Activated T-cell treated with anti-CD3 and anti-CD28 coated beads, Interleukin-2, amount 50 U/mL, for 24 hours (primary cell): ENCODE measurements around the gene GTF2I.
"Not testable (repeated sequence)": the region's sequence is repeated elsewhere in the genome, so short reads cannot be mapped to it uniquely, and the experiment has no call there.

ENCODE experiments used
- DNase-seq: peaks from one replicate; pipeline ENCODE4 v3.0.0-alpha.2; 2020
- H3K27ac Mint-ChIP-seq: 2 replicates; pipeline ENCODE4 v1.8.0; 2020; ENCODE audit warnings: mild to moderate bottlenecking, mixed read lengths
- H3K27me3 Mint-ChIP-seq: 2 replicates; pipeline ENCODE4 v1.8.0; 2020; ENCODE audit warnings: mixed read lengths
- H3K36me3 Mint-ChIP-seq: 2 replicates; pipeline ENCODE4 v1.8.0; 2020; ENCODE audit warnings: low read depth, mixed read lengths
- H3K4me1 Mint-ChIP-seq: 2 replicates; pipeline ENCODE4 v1.8.0; 2020; ENCODE audit warnings: low read depth, mixed read lengths
- H3K4me3 Mint-ChIP-seq: 2 replicates; pipeline ENCODE4 v1.8.0; 2020; ENCODE audit warnings: mild to moderate bottlenecking, moderate library complexity, mixed read lengths
- H3K9me3 Mint-ChIP-seq: 2 replicates; pipeline ENCODE4 v1.8.0; 2020; ENCODE audit warnings: mixed read lengths

Gene GTF2I

DNA sequence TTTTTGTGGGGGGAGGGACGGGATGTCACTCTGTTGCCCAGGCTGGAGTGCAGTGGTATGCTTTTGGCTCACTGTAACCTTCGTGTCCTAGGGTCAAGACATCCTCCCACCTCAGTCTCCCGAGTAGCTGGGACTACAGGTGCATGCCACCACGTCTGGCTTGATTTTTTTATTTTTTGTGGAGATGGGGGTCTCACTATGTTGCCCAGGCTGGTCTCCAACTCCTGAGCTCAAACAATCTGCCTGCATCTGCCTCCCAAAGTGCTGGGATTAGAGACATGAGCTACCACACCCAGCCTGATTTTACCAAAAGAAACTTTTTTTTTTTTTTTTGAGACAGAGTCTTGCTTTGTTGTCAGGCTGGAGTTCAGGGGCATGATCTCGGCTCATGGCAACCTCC is 10.0 kb downstream of the GTF2I start:
- H3K4me3 Mint-ChIP-seq, H3K9me3 Mint-ChIP-seq, H3K27me3 Mint-ChIP-seq, DNase-seq: not testable (repeated sequence)
- Mint-ChIP-seq H3K27ac (peak overlapping the region; percentile 37), H3K36me3 (peaks cover 72% of the 10 kb centered on the region), H3K4me1 (peaks cover 63% of the 10 kb centered on the region)

DNA sequence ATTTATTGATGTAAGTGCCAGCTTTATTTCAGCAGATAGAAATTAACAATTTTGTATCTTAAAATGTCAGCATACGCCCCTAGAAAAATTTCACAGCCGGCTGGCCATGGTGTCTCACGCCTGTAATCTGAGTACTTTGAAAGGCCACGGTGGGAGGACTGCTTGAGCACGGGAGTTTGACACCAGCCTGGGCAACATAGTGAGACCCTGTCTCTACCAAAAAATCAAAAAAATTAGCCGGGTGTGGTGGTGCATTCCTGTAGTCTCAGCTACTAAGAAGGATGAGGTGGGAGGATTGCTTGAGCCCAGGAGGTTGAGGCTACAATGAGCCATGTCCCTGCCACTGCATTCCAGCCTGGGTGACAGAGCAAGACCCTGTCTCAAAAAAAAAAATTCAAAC is 14.1 kb downstream of the GTF2I start:
- no peaks in the 10 kb centered on the region for H3K9me3 Mint-ChIP-seq
- DNase-seq: no peak
- no peaks in the 10 kb centered on the region for H3K27me3 Mint-ChIP-seq
- H3K4me1 Mint-ChIP-seq: peaks cover 59% of the 10 kb centered on the region
- peaks cover 73% of the 10 kb centered on the region for H3K36me3 Mint-ChIP-seq
- H3K4me3 Mint-ChIP-seq: no peak overlapping the region
- H3K27ac Mint-ChIP-seq: no peak overlapping the region

- H3K36me3 Mint-ChIP-seq: peaks cover 74% of the 10 kb centered on the region
- H3K4me1 Mint-ChIP-seq: peaks cover 59% of the 10 kb centered on the region
- H3K4me3 Mint-ChIP-seq: no peak overlapping the region
- no peak overlapping the region for H3K27ac Mint-ChIP-seq
- H3K27me3 Mint-ChIP-seq: no peaks in the 10 kb centered on the region
- no peak for DNase-seq
- no peaks in the 10 kb centered on the region for H3K9me3 Mint-ChIP-seq
These were observed 14.9 kb downstream of the GTF2I start for GRCh38 chr7:74672343-74672915.

GRCh38 chr7:74674166-74674565 is 16.6 kb downstream of the GTF2I start:
- DNase-seq: no peak
- Mint-ChIP-seq H3K9me3 (no peaks in the 10 kb centered on the region), H3K27me3 (no peaks in the 10 kb centered on the region), H3K27ac (no peak overlapping the region), H3K4me3 (no peak overlapping the region), H3K4me1 (peaks cover 52% of the 10 kb centered on the region), H3K36me3 (peaks cover 72% of the 10 kb centered on the region)

GRCh38 chr7:74682829-74683228 is 25.3 kb downstream of the GTF2I start:
- Mint-ChIP-seq H3K4me1 (peaks cover 48% of the 10 kb centered on the region), H3K27ac (no peak overlapping the region), H3K36me3 (peaks cover 72% of the 10 kb centered on the region), H3K27me3 (no peaks in the 10 kb centered on the region), H3K9me3 (no peaks in the 10 kb centered on the region), H3K4me3 (no peak overlapping the region)
- no peak for DNase-seq

- no peaks in the 10 kb centered on the region for H3K27me3 Mint-ChIP-seq
- peaks cover 70% of the 10 kb centered on the region for H3K36me3 Mint-ChIP-seq
- H3K4me3 Mint-ChIP-seq: no peak overlapping the region
- H3K4me1 Mint-ChIP-seq: peaks cover 43% of the 10 kb centered on the region
- DNase-seq: no peak
- no peaks in the 10 kb centered on the region for H3K9me3 Mint-ChIP-seq
- H3K27ac Mint-ChIP-seq: peak overlapping the region; percentile 47
These were observed 26.3 kb downstream of the GTF2I start for GRCh38 chr7:74683799-74684198.

GRCh38 chr7:74684473-74684872 is 27.0 kb downstream of the GTF2I start:
- peak overlapping the region; percentile 44 for H3K27ac Mint-ChIP-seq
- no peaks in the 10 kb centered on the region for H3K9me3 Mint-ChIP-seq
- no peak overlapping the region for H3K4me3 Mint-ChIP-seq
- H3K27me3 Mint-ChIP-seq: no peaks in the 10 kb centered on the region
- H3K4me1 Mint-ChIP-seq: peaks cover 43% of the 10 kb centered on the region
- no peak for DNase-seq
- H3K36me3 Mint-ChIP-seq: peaks cover 72% of the 10 kb centered on the region

- DNase-seq: no peak
These were observed 27.4 kb downstream of the GTF2I start for GRCh38 chr7:74684921-74685320.

GRCh38 chr7:74690474-74690873 is 33.0 kb downstream of the GTF2I start:
- peak overlapping the region; percentile 47 for H3K27ac Mint-ChIP-seq
- H3K9me3 Mint-ChIP-seq: no peaks in the 10 kb centered on the region

More at GRCh38 chr7:74684921-74685320, 27.4 kb downstream of the GTF2I start:
- Mint-ChIP-seq H3K4me3 (no peak overlapping the region), H3K27ac (no peak overlapping the region), H3K4me1 (peaks cover 43% of the 10 kb centered on the region), H3K9me3 (no peaks in the 10 kb centered on the region), H3K27me3 (no peaks in the 10 kb centered on the region), H3K36me3 (peaks cover 73% of the 10 kb centered on the region)

DNA sequence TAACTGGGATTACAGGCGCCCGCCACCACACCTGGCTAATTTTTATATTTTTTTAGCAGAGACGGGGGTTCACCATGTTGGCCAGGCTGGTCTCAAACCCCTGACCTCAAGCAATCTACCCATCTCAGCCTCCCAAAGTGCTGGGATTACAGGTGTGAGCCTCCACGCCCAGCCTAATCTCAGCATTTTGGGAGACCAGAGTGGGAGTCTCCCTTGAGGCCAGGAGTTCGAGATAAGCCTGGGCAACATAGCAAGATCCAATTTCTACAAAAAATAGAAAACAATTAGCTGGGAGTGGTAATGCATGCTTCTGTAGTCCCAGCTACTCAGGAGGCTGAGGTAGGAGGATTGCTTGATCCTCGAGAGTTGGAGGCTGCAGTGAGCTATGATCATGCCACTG is 46.9 kb downstream of the GTF2I start:
- peaks cover 92% of the 10 kb centered on the region for H3K36me3 Mint-ChIP-seq
- H3K27me3 Mint-ChIP-seq, H3K4me1 Mint-ChIP-seq, H3K9me3 Mint-ChIP-seq, H3K4me3 Mint-ChIP-seq, H3K27ac Mint-ChIP-seq, DNase-seq: not testable (repeated sequence)

More at GRCh38 chr7:74690474-74690873, 33.0 kb downstream of the GTF2I start:
- no peaks in the 10 kb centered on the region for H3K27me3 Mint-ChIP-seq
- H3K4me1 Mint-ChIP-seq: peaks cover 16% of the 10 kb centered on the region
- no peak overlapping the region for H3K4me3 Mint-ChIP-seq
- peaks cover 81% of the 10 kb centered on the region for H3K36me3 Mint-ChIP-seq
- no peak for DNase-seq

- Mint-ChIP-seq H3K4me3 (no peak overlapping the region), H3K36me3 (peaks cover 95% of the 10 kb centered on the region), H3K27me3 (no peaks in the 10 kb centered on the region), H3K27ac (no peak overlapping the region), H3K9me3 (peaks cover 4% of the 10 kb centered on the region), H3K4me1 (no peaks in the 10 kb centered on the region)
- no peak for DNase-seq
These were observed 49.7 kb downstream of the GTF2I start for GRCh38 chr7:74707238-74707637.

GRCh38 chr7:74708569-74709275 is 51.2 kb downstream of the GTF2I start:
- Mint-ChIP-seq H3K36me3 (peaks cover 95% of the 10 kb centered on the region), H3K27ac (peak overlapping the region; percentile 7), H3K4me1 (no peaks in the 10 kb centered on the region), H3K4me3 (no peak overlapping the region), H3K27me3 (no peaks in the 10 kb centered on the region), H3K9me3 (peaks cover 9% of the 10 kb centered on the region)
- no peak for DNase-seq

GRCh38 chr7:74709880-74710671 is 52.6 kb downstream of the GTF2I start:
- Mint-ChIP-seq H3K27ac (no peak overlapping the region), H3K9me3 (peaks cover 9% of the 10 kb centered on the region), H3K4me3 (no peak overlapping the region), H3K4me1 (peaks cover 4% of the 10 kb centered on the region), H3K27me3 (no peaks in the 10 kb centered on the region), H3K36me3 (peaks cover 97% of the 10 kb centered on the region)
- DNase-seq: no peak

- no peak for DNase-seq
- Mint-ChIP-seq H3K9me3 (peaks cover 9% of the 10 kb centered on the region), H3K36me3 (peaks cover 95% of the 10 kb centered on the region), H3K27ac (no peak overlapping the region), H3K4me1 (peaks cover 10% of the 10 kb centered on the region), H3K4me3 (no peak overlapping the region), H3K27me3 (no peaks in the 10 kb centered on the region)
These were observed 56.0 kb downstream of the GTF2I start for GRCh38 chr7:74713567-74713966.

DNA sequence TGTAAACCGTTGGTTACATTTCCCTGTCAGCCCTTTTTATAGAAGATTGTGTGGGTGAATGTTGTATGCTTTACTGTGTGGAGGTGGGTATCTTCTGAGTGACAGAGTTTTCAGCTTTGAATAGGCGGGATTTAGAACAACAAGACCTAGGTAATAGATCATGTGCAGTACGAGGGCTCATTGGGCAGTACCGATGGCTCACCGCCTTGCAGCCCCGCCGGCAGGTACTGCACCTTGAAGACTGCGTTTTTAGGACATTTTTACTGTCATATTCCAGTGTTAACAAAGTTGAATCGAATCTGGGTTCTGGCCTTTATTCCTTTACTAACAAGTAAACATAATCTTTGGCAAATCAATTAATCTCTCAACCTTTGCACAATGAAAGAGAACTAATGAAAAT is 60.4 kb downstream of the GTF2I start:
- Mint-ChIP-seq H3K36me3 (peaks cover 80% of the 10 kb centered on the region), H3K9me3 (peaks cover 1% of the 10 kb centered on the region), H3K27me3 (no peaks in the 10 kb centered on the region), H3K4me3 (no peak overlapping the region), H3K27ac (peak overlapping the region; percentile 50), H3K4me1 (peaks cover 15% of the 10 kb centered on the region)
- no peak for DNase-seq
